Glutamatergic neuron (in vitro differentiated cells): ENCODE results near the gene PDE6C. TPM values are rescaled to one million over a fixed set of nuclear protein-coding genes. Genes with fewer than 3 reads are reported as not detected.

ENCODE experiments used
- DNase-seq: peaks from one replicate; pipeline ENCODE4 v3.0.0; 2022
- H3K27ac Mint-ChIP-seq: one replicate; pipeline ENCODE4 v1.8.0; 2020; ENCODE audit warnings: mild to moderate bottlenecking, mixed read lengths, inconsistent platforms; ENCODE audit not compliant: unreplicated experiment
- H3K27me3 Mint-ChIP-seq: one replicate; pipeline ENCODE4 v1.8.0; 2020; ENCODE audit warnings: mild to moderate bottlenecking, moderate library complexity, mixed read lengths, inconsistent platforms; ENCODE audit not compliant: unreplicated experiment
- H3K36me3 Mint-ChIP-seq: one replicate; pipeline ENCODE4 v1.8.0; 2020; ENCODE audit warnings: mild to moderate bottlenecking, mixed read lengths, inconsistent platforms; ENCODE audit not compliant: unreplicated experiment
- H3K4me1 Mint-ChIP-seq: one replicate; pipeline ENCODE4 v1.8.0; 2020; ENCODE audit warnings: mild to moderate bottlenecking, low read depth, mixed read lengths, inconsistent platforms; ENCODE audit not compliant: unreplicated experiment
- H3K4me3 Mint-ChIP-seq: one replicate; pipeline ENCODE4 v1.8.0; 2020; ENCODE audit warnings: mild to moderate bottlenecking, mixed read lengths, inconsistent platforms; ENCODE audit not compliant: unreplicated experiment
- H3K9me3 Mint-ChIP-seq: one replicate; pipeline ENCODE4 v1.8.0; 2020; ENCODE audit warnings: mild to moderate bottlenecking, moderate library complexity, mixed read lengths, inconsistent platforms; ENCODE audit not compliant: unreplicated experiment
- total RNA-seq: library from RNA; stranded (reverse); fragmentation: NEBNext Ultra II Directional; extraction: Animal tissue kit (Norgen Biotek cat#: 25700); gene quantifications from one replicate; pipeline ENCODE4 v1.2.1, GENCODE V29; 2021; ENCODE audit not compliant: unreplicated experiment
- TF ChIP-seq, protein P1 (sequence below): fragments of 200-600 bp; sonication (generic); IDR thresholded peaks from one replicate; pipeline ENCODE4 v1.5.0; 2021; ENCODE audit not compliant: partially characterized antibody, unreplicated experiment

The PDE6C gene
- total RNA-seq, 1 donor from 2014 or later, result not detected

DNA sequence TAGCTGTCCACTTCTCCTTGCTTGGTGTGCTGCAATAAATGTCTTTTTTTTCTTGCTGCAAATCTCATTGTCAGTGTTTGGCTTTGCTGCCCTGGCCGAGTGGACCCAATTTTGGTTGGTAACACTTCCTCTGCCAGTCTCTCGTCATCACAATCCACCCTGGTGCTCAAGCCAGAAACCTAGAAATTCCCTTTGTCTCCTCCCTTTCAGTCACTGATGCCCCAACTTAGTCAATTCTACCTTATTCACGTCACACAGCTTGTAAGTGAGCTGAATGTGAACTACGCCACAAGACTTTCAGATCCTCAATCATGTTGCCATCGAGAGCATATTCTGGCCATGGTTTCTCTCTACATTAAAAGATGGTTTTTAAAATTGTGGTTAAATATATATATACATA lies 103.0 kb downstream of the PDE6C start:
- Mint-ChIP-seq H3K4me3 (no peak overlapping the region), H3K27me3 (no peaks in the 10 kb centered on the region), H3K9me3 (peaks cover 2% of the 10 kb centered on the region), H3K27ac (no peak overlapping the region), H3K36me3 (no peaks in the 10 kb centered on the region), H3K4me1 (peaks cover 9% of the 10 kb centered on the region)
- TF ChIP-seq, protein P1, sequence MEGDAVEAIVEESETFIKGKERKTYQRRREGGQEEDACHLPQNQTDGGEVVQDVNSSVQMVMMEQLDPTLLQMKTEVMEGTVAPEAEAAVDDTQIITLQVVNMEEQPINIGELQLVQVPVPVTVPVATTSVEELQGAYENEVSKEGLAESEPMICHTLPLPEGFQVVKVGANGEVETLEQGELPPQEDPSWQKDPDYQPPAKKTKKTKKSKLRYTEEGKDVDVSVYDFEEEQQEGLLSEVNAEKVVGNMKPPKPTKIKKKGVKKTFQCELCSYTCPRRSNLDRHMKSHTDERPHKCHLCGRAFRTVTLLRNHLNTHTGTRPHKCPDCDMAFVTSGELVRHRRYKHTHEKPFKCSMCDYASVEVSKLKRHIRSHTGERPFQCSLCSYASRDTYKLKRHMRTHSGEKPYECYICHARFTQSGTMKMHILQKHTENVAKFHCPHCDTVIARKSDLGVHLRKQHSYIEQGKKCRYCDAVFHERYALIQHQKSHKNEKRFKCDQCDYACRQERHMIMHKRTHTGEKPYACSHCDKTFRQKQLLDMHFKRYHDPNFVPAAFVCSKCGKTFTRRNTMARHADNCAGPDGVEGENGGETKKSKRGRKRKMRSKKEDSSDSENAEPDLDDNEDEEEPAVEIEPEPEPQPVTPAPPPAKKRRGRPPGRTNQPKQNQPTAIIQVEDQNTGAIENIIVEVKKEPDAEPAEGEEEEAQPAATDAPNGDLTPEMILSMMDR, result no peak
- no peak for DNase-seq

Other genes with a start within 250 kb of the PDE6C start
- 0.42 TPM for gene MYOF, start 130.2 kb upstream of the PDE6C start, total RNA-seq
- gene CEP55, start 115.9 kb upstream of the PDE6C start, total RNA-seq, result 6.0 TPM
- not detected for gene FFAR4, start 45.9 kb upstream of the PDE6C start, total RNA-seq
- not detected for gene RBP4, start 11.3 kb upstream of the PDE6C start, total RNA-seq
- 17.7 TPM for gene FRA10AC1, start 90.1 kb downstream of the PDE6C start, total RNA-seq
- gene LGI1, start 145.4 kb downstream of the PDE6C start, total RNA-seq, result 174 TPM